IMR-90 (cell line): Measurements from ENCODE around the gene EPHA10. TPM values are rescaled to one million over a fixed set of nuclear protein-coding genes. Genes with fewer than 3 reads are reported as not detected.

Experiments
- ATAC-seq: fragments of 200-7000 bp; cut with Tn5 transposase; 2 replicates; pipeline ENCODE4 v1.9.1; 2020; ENCODE audit warnings: low read depth, mild to moderate bottlenecking, moderate library complexity
- BruUV-seq: library from RNA; stranded (reverse); fragments of 400-500 nt; replicated peaks from 2 replicates; lab custom pipeline; 2021; lab: Mats Ljungman, UMichigan
- CTCF ChIA-PET: fragments of 300-600 bp; formaldehyde crosslinking; extraction: SDS; loops from one replicate; lab custom pipeline; 2021; ENCODE audit warnings: antibody characterized with exemption; lab: Yijun Ruan, JAX
- POLR2A ChIA-PET: fragments of 300-600 bp; sonication (Branson Sonifier 250); formaldehyde crosslinking; loops from one replicate; lab custom pipeline; 2022; ENCODE audit warnings: antibody characterized with exemption; ENCODE audit not compliant: unreplicated experiment; lab: Charles Lee
- DNase-seq: peaks from one replicate; pipeline ENCODE4 v3.0.0; 2013
- H2AFZ ChIP-seq: replicated peaks from 2 replicates; pipeline ENCODE3; 2013; ENCODE audit warnings: low read length, mild to moderate bottlenecking; ENCODE audit not compliant: poor library complexity
- H2AK5ac ChIP-seq: 2 replicates; pipeline ENCODE4 v1.6.1; 2013; ENCODE audit warnings: low read depth, low read length, inconsistent platforms
- H2AK9ac ChIP-seq: replicated peaks from 2 replicates; pipeline ENCODE3; 2013; ENCODE audit warnings: mild to moderate bottlenecking, low read depth, low read length, moderate library complexity; ENCODE audit not compliant: poor library complexity
- H2BK120ac ChIP-seq: 2 replicates; pipeline ENCODE4 v1.6.1; 2013; ENCODE audit warnings: low read depth, low read length, inconsistent platforms
- H2BK15ac ChIP-seq: 3 replicates; pipeline ENCODE4 v1.6.1; 2013; ENCODE audit warnings: low read depth, low read length, inconsistent platforms
- H2BK20ac ChIP-seq: 2 replicates; pipeline ENCODE4 v1.6.1; 2013; ENCODE audit warnings: low read depth, mild to moderate bottlenecking, inconsistent platforms, low read length, moderate library complexity
- H2BK5ac ChIP-seq: 2 replicates; pipeline ENCODE4 v1.6.1; 2013; ENCODE audit warnings: mild to moderate bottlenecking, low read depth, low read length, inconsistent platforms; ENCODE audit not compliant: poor library complexity, severe bottlenecking
- H3K14ac ChIP-seq: replicated peaks from 2 replicates; pipeline ENCODE4 v1.6.1; 2013; ENCODE audit warnings: low read depth, low read length, inconsistent platforms
- H3K18ac ChIP-seq: 2 replicates; pipeline ENCODE4 v1.6.1; 2013; ENCODE audit warnings: low read depth, low read length, control low read depth
- H3K23ac ChIP-seq: 2 replicates; pipeline ENCODE4 v1.6.1; 2013; ENCODE audit warnings: low read depth, low read length, inconsistent platforms
- H3K27ac ChIP-seq: 2 replicates; pipeline ENCODE4 v1.5.1; 2013; ENCODE audit warnings: mild to moderate bottlenecking, control low read depth, low read length; ENCODE audit not compliant: insufficient read depth
- H3K27me3 ChIP-seq: 2 replicates; pipeline ENCODE4 v1.6.1; 2013; ENCODE audit warnings: low read length; ENCODE audit not compliant: control insufficient read depth, insufficient read depth
- H3K36me3 ChIP-seq: 2 replicates; pipeline ENCODE4 v1.6.1; 2013; ENCODE audit warnings: low read length, mixed read lengths; ENCODE audit not compliant: control insufficient read depth, insufficient read depth
- H3K4ac ChIP-seq: 2 replicates; pipeline ENCODE4 v1.6.1; 2013; ENCODE audit warnings: low read depth, low read length, inconsistent platforms
- H3K4me1 ChIP-seq: 2 replicates; pipeline ENCODE4 v1.6.1; 2013; ENCODE audit warnings: low read length, mixed read lengths; ENCODE audit not compliant: control insufficient read depth, insufficient read depth
- H3K4me2 ChIP-seq: 2 replicates; pipeline ENCODE4 v1.6.1; 2013; ENCODE audit warnings: low read depth, mild to moderate bottlenecking, control low read depth, low read length, moderate library complexity
- H3K4me3 ChIP-seq: 2 replicates; pipeline ENCODE4 v1.5.1; 2013; ENCODE audit warnings: low read depth, mild to moderate bottlenecking, control low read depth, low read length, moderate library complexity; ENCODE audit not compliant: insufficient read depth
- H3K56ac ChIP-seq: 2 replicates; pipeline ENCODE4 v1.6.1; 2013; ENCODE audit warnings: low read length, inconsistent platforms; ENCODE audit not compliant: insufficient read depth; ENCODE audit errors: extremely low read depth
- H3K79me1 ChIP-seq, 2 experiments: 2 replicates each; pipeline ENCODE4 v1.6.1; 2013; ENCODE audit warnings: low read length in 2 of 2, inconsistent platforms in 1 of 2, low read depth in 1 of 2
- H3K9ac ChIP-seq: 2 replicates; pipeline ENCODE4 v1.6.1; 2013; ENCODE audit warnings: low read depth, low read length, control low read depth
- H3K9me1 ChIP-seq: 2 replicates; pipeline ENCODE4 v1.6.1; 2013; ENCODE audit warnings: low read length, inconsistent platforms; ENCODE audit not compliant: insufficient read depth
- H3K9me3 ChIP-seq: 2 replicates; pipeline ENCODE4 v1.6.1; 2013; ENCODE audit warnings: low read length; ENCODE audit not compliant: control insufficient read depth, insufficient read depth
- H4K20me1 ChIP-seq: 2 replicates; pipeline ENCODE4 v1.6.1; 2013; ENCODE audit warnings: low read length, inconsistent platforms; ENCODE audit not compliant: insufficient read depth
- H4K5ac ChIP-seq: 2 replicates; pipeline ENCODE4 v1.6.1; 2013; ENCODE audit warnings: mild to moderate bottlenecking, low read depth, low read length, control low read depth
- H4K8ac ChIP-seq, 2 experiments: 2 replicates each; pipeline ENCODE4 v1.6.1; 2013; ENCODE audit warnings: low read depth in 2 of 2, low read length in 2 of 2, control low read depth in 1 of 2, inconsistent platforms in 1 of 2
- H4K91ac ChIP-seq: 2 replicates; pipeline ENCODE4 v1.6.1; 2013; ENCODE audit warnings: low read depth, low read length, inconsistent platforms; ENCODE audit not compliant: insufficient read depth
- CTCF ChIP-seq: conservative IDR thresholded peaks from 2 replicates; pipeline ENCODE4 v1.5.1; 2012; ENCODE audit warnings: mild to moderate bottlenecking, low read depth, low read length, improper control_type of control experiment
- WGBS, 2 experiments: methylation state at CpG; one replicate each; pipeline versions ENCODE4 v1.1.5 to v1.1.7; 2013; ENCODE audit warnings: missing lambda C conversion rate in 2 of 2; ENCODE audit not compliant: insufficient read length in 1 of 2; ENCODE audit errors: extremely low coverage in 2 of 2; 5-methylcytosine and 5-hydroxymethylcytosine counted together
- dilution Hi-C: fragments of 300-500 bp; cut with HindIII; formaldehyde crosslinking; loops from one replicate; pipeline ENCODE4 v1.14.3; 2018; ENCODE audit warnings: low sequenced_read_pairs; ENCODE audit not compliant: unreplicated experiment
- in situ Hi-C: fragments of 300-500 bp; cut with MboI; formaldehyde crosslinking; loops from 3 replicates; pipeline ENCODE4 v1.14.3; 2019; ENCODE audit warnings: low sequenced_read_pairs, inconsistent platforms, mixed read lengths
- intact Hi-C: fragments of 100-400 bp; cut with micrococcal nuclease; formaldehyde crosslinking; loops from 2 replicates; pipeline ENCODE4 v1.10.0; 2022
- polyA plus RNA-seq, 3 experiments: library from polyadenylated mRNA; depleted of rRNA; stranded (reverse); fragments of >200 nt; gene quantifications; 2 replicates each; pipeline ENCODE4 v1.2.3, GENCODE V29; 2012; ENCODE audit warnings: low replicate concordance in 1 of 3
- total RNA-seq: library from RNA; depleted of rRNA; stranded (reverse); fragments of >200 nt; gene quantifications from 2 replicates; pipeline ENCODE4 v1.2.3, GENCODE V29; 2012

The EPHA10 gene
- total and polyA plus RNA-seq, 2 of the 4 experiments (the other 2 are of a cell fraction) = not detected

- H3K9me1 ChIP-seq = no peaks in the 10 kb centered on the region
- no peak overlapping the region for H2BK120ac ChIP-seq
- no peak overlapping the region for H2BK15ac ChIP-seq
- H3K4me3 ChIP-seq = no peak overlapping the region
- no peak overlapping the region for H3K4me2 ChIP-seq
- no peak overlapping the region for H2AK5ac ChIP-seq
- in situ Hi-C loops = no loop called here
- intact Hi-C loops = no loop called here
- no peak overlapping the region for H3K56ac ChIP-seq
- no peak overlapping the region for H4K5ac ChIP-seq
- H3K27ac ChIP-seq = no peak overlapping the region
- no peak overlapping the region for H2AK9ac ChIP-seq
- no peak overlapping the region for H4K91ac ChIP-seq
- no peaks in the 10 kb centered on the region; the same call in 1 of the 2 replicates for H4K20me1 ChIP-seq
- WGBS, 2 experiments = 20% methylated on average over 6 of the region's 19 CpGs; no CpG with 5 or more reads in 1 of the 2 experiments
- no peak overlapping the region for H2AFZ ChIP-seq
- ChIA-PET CTCF (interaction anchor here (0.6 to 0.7 kb wide), 2 partner anchors 16 to 201 kb away, joined by 3 read pairs; no protein-coding TSS in a partner anchor), POLR2A (no interaction called here)
- H3K4me1 ChIP-seq = no peaks in the 10 kb centered on the region
- H3K9me3 ChIP-seq = no peaks in the 10 kb centered on the region
- peak; percentile 64 for ATAC-seq
- no peak overlapping the region for H3K14ac ChIP-seq
- no peak overlapping the region for H3K18ac ChIP-seq
- H3K27me3 ChIP-seq = peaks cover 26% of the 10 kb centered on the region; the same call in 1 of the 2 replicates
- H3K79me1 ChIP-seq = no peaks in the 10 kb centered on the region
- dilution Hi-C loops = no loop called here
- no peak for DNase-seq
- no peak overlapping the region for H3K23ac ChIP-seq
- H2BK5ac ChIP-seq = no peak overlapping the region
- BruUV-seq = no TSS peak
- TF ChIP-seq CTCF = no peak
- H3K9ac ChIP-seq = no peak overlapping the region
- H3K36me3 ChIP-seq = no peaks in the 10 kb centered on the region
- H3K4ac ChIP-seq = no peak overlapping the region
- no peak overlapping the region for H2BK20ac ChIP-seq
- no peak overlapping the region for H4K8ac ChIP-seq
Measured at GRCh38 chr1:37721565-37721964, 43.4 kb downstream of the EPHA10 start.
